Hepatocyte (in vitro differentiated cells): ENCODE measurements around the gene ZCCHC8. TPM values are rescaled to one million over a fixed set of nuclear protein-coding genes. Genes with fewer than 3 reads are reported as not detected.

Source experiments
- DNase-seq: peaks from one replicate; pipeline ENCODE4 v3.0.0-alpha.2; 2016; ENCODE audit warnings: low spot score
- H2AFZ ChIP-seq: fragments of 200-600 bp; sonication (generic); 2 replicates; pipeline ENCODE4 v1.6.0; 2016; ENCODE audit warnings: antibody characterized with exemption, mild to moderate bottlenecking
- H3K27ac ChIP-seq: fragments of 200-600 bp; sonication (generic); 2 replicates; pipeline ENCODE4 v1.5.1; 2016; ENCODE audit warnings: mild to moderate bottlenecking
- H3K27me3 ChIP-seq: fragments of 200-600 bp; sonication (generic); 2 replicates; pipeline ENCODE4 v1.6.1; 2016
- H3K36me3 ChIP-seq: fragments of 200-600 bp; sonication (generic); replicated peaks from 2 replicates; pipeline ENCODE4 v1.5.1; 2016; ENCODE audit warnings: low read depth; ENCODE audit not compliant: insufficient read depth
- H3K4me1 ChIP-seq: fragments of 200-600 bp; sonication (generic); 2 replicates; pipeline ENCODE4 v1.5.1; 2016; ENCODE audit warnings: mild to moderate bottlenecking, moderate library complexity; ENCODE audit not compliant: insufficient read depth
- H3K4me2 ChIP-seq: fragments of 200-600 bp; sonication (generic); 2 replicates; pipeline ENCODE4 v1.6.0; 2016
- H3K4me3 ChIP-seq: fragments of 200-600 bp; sonication (generic); 2 replicates; pipeline ENCODE4 v1.5.1; 2016; ENCODE audit warnings: mild to moderate bottlenecking
- H3K79me2 ChIP-seq: fragments of 200-600 bp; sonication (generic); 2 replicates; pipeline ENCODE4 v1.6.0; 2017; ENCODE audit warnings: mild to moderate bottlenecking
- H3K9me2 ChIP-seq: fragments of 200-600 bp; sonication (generic); replicated peaks from 2 replicates; pipeline ENCODE4 v1.6.0; 2017; ENCODE audit warnings: mild to moderate bottlenecking; ENCODE audit not compliant: insufficient read depth
- H3K9me3 ChIP-seq: fragments of 200-600 bp; sonication (generic); 2 replicates; pipeline ENCODE4 v1.5.1; 2016; ENCODE audit warnings: low read depth, mild to moderate bottlenecking
- H4K20me1 ChIP-seq: fragments of 200-600 bp; sonication (generic); 2 replicates; pipeline ENCODE4 v1.6.0; 2016; ENCODE audit warnings: mild to moderate bottlenecking; ENCODE audit not compliant: insufficient read depth, poor library complexity, severe bottlenecking
- CTCF ChIP-seq: fragments of 200-600 bp; sonication (generic); IDR thresholded peaks from 2 replicates; pipeline ENCODE4 v1.5.1; 2016; ENCODE audit warnings: antibody characterized with exemption, mild to moderate bottlenecking; ENCODE audit not compliant: poor library complexity
- EZH2 ChIP-seq: fragments of 200-600 bp; sonication (generic); IDR thresholded peaks from 2 replicates; pipeline ENCODE4 v1.6.1; 2016; ENCODE audit warnings: antibody characterized with exemption, mild to moderate bottlenecking, borderline replicate concordance
- EZH2phosphoT487 ChIP-seq: fragments of 200-600 bp; sonication (generic); IDR thresholded peaks from one replicate; pipeline ENCODE4 v1.6.1; 2018; ENCODE audit warnings: antibody characterized with exemption, mild to moderate bottlenecking, low read depth, moderate library complexity; ENCODE audit not compliant: unreplicated experiment, severe bottlenecking
- WGBS: methylation state at CpG from one replicate; pipeline ENCODE4 v1.1.6; 2016; ENCODE audit warnings: low lambda C conversion rate; ENCODE audit errors: missing lambda C conversion rate; 5-methylcytosine and 5-hydroxymethylcytosine counted together
- polyA plus RNA-seq: library from polyadenylated mRNA; unstranded; fragments of >200 nt; fragmentation: Nextera tagmentation; extraction: Ambion mirVana; gene quantifications from 2 replicates; pipeline ENCODE4 v1.2.1, GENCODE V29; 2016
- total RNA-seq: library from RNA; depleted of rRNA; stranded (reverse); fragments of >200 nt; gene quantifications from 2 replicates; pipeline ENCODE4 v1.2.3, GENCODE V29; 2014

ZCCHC8 gene
- total and polyA plus RNA-seq, 2 experiments from 2014 or later, result 12.2 to 24.5 TPM

GRCh38 chr12:122528992-122529391, 28.3 kb upstream of the ZCCHC8 start:
- Histone ChIP-seq H3K9me2 (no peaks in the 10 kb centered on the region), H2AFZ (no peak overlapping the region), H3K4me1 (no peaks in the 10 kb centered on the region), H3K27me3 (no peaks in the 10 kb centered on the region), H3K4me3 (no peak overlapping the region), H3K9me3 (no peaks in the 10 kb centered on the region), H3K4me2 (no peak overlapping the region), H3K27ac (no peak overlapping the region), H4K20me1 (peaks cover 16% of the 10 kb centered on the region), H3K36me3 (no peaks in the 10 kb centered on the region), H3K79me2 (peaks cover 46% of the 10 kb centered on the region)
- no peak for TF ChIP-seq CTCF
- TF ChIP-seq EZH2phosphoT487, result no peak
- TF ChIP-seq EZH2, result no peak
- no peak for DNase-seq
- 97% methylated on average over 6 of the region's 6 CpGs for WGBS

DNA sequence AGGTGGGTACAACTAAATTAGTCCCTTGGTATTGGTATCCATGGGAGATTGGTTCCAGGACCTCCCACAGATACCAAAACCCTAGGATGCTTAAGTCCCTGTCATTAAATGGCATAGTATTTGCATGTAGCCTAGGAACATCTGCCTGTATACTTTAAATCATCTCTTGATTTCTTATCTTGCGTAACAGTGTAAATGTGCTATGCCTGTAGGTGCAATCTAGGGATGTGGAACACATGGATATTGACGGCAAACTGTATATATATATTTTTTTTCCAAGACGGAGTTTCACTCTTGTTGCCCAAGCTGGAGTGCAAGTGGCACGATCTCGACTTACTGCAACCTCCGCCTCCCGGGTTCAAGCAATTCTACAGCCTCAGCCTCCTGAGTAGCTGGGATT, 27.9 kb upstream of the ZCCHC8 start:
- Histone ChIP-seq H3K4me3 (no peak overlapping the region), H3K9me3 (no peaks in the 10 kb centered on the region), H3K4me1 (peaks cover 4% of the 10 kb centered on the region), H3K27ac (no peak overlapping the region), H3K36me3 (no peaks in the 10 kb centered on the region), H3K27me3 (no peaks in the 10 kb centered on the region), H3K9me2 (no peaks in the 10 kb centered on the region), H3K4me2 (peak overlapping the region; percentile 81), H3K79me2 (peaks cover 50% of the 10 kb centered on the region), H4K20me1 (peaks cover 20% of the 10 kb centered on the region), H2AFZ (no peak overlapping the region)
- no peak for DNase-seq
- 97% methylated on average over 7 of the region's 7 CpGs for WGBS
- TF ChIP-seq EZH2 (no peak), CTCF (no peak), EZH2phosphoT487 (no peak)

GRCh38 chr12:122527478-122527944, 26.8 kb upstream of the ZCCHC8 start:
- no peaks in the 10 kb centered on the region for H3K36me3 ChIP-seq
- WGBS, result under 1% methylated on average over 21 of the region's 21 CpGs
- peak; percentile 21 for DNase-seq
- peak overlapping the region; percentile 81 for H3K4me2 ChIP-seq
- no peaks in the 10 kb centered on the region for H3K9me3 ChIP-seq
- H3K4me3 ChIP-seq, result peak overlapping the region; percentile 31
- TF ChIP-seq EZH2 (no peak), EZH2phosphoT487 (no peak), CTCF (no peak)
- no peaks in the 10 kb centered on the region for H3K9me2 ChIP-seq
- H3K79me2 ChIP-seq, result peaks cover 61% of the 10 kb centered on the region
- H3K4me1 ChIP-seq, result peaks cover 15% of the 10 kb centered on the region
- H2AFZ ChIP-seq, result peak overlapping the region; percentile 45
- peaks cover 31% of the 10 kb centered on the region for H4K20me1 ChIP-seq
- H3K27me3 ChIP-seq, result no peaks in the 10 kb centered on the region
- H3K27ac ChIP-seq, result peak overlapping the region; percentile 38
